Hepatic stellate cell (primary cell): ENCODE results near the gene SLC43A2.
"Not testable (repeated sequence)": the region's sequence is repeated elsewhere in the genome, so short reads cannot be mapped to it uniquely, and the experiment has no call there.

Experiments
- DNase-seq: peaks from one replicate; pipeline ENCODE4 v3.0.0; 2011; ENCODE audit warnings: low spot score

Gene SLC43A2

GRCh38 chr17:1535737-1536136 lies 92.9 kb downstream of the SLC43A2 start:
- no peak for DNase-seq

GRCh38 chr17:1533661-1534325 lies 94.8 kb downstream of the SLC43A2 start:
- no peak for DNase-seq

- no peak for DNase-seq
Measured at GRCh38 chr17:1532836-1533602, 95.6 kb downstream of the SLC43A2 start.

GRCh38 chr17:1529863-1530262 lies 98.8 kb downstream of the SLC43A2 start:
- DNase-seq: no peak

GRCh38 chr17:1526876-1527275 lies 101.8 kb downstream of the SLC43A2 start:
- not testable (repeated sequence) for DNase-seq

GRCh38 chr17:1522626-1523025 lies 106.0 kb downstream of the SLC43A2 start:
- no peak for DNase-seq

- DNase-seq: no peak
Measured at GRCh38 chr17:1521086-1521640, 107.5 kb downstream of the SLC43A2 start.

- DNase-seq: no peak
Measured at GRCh38 chr17:1519678-1520077, 109.0 kb downstream of the SLC43A2 start.
